HG02571 (cell line): ENCODE data around the gene LRRC55.

Source experiments
- ATAC-seq: cut with Tn5 transposase; IDR thresholded peaks from one replicate; pipeline ENCODE4 v1.9.1; 2021; ENCODE audit warnings: mild to moderate bottlenecking, moderate library complexity; ENCODE audit not compliant: unreplicated experiment

Gene LRRC55

DNA sequence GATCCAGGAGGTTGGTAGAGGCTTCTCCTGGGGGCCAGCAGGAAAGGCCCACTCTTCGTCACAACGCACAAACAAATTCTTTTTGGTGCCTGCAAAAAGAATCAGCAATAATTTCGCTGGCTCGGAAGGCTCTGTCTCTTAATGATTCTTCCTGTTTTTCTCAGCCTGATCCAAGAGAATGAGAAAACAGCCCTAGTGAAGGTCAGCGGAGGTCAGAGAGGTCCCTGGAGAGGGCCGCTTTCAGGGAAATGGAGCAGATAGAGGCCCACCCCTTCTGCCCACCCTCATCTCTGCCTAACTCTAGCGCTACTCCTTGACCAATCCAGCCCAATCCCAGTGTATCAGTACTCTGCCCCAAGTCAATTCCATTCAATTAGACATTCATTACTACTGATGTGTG is 19.2 kb downstream of the LRRC55 start:
- ATAC-seq = no peak

- ATAC-seq = no peak
Observed at GRCh38 chr11:57202281-57202680, 20.5 kb downstream of the LRRC55 start.

GRCh38 chr11:57203359-57203758 is 21.6 kb downstream of the LRRC55 start:
- no peak for ATAC-seq

DNA sequence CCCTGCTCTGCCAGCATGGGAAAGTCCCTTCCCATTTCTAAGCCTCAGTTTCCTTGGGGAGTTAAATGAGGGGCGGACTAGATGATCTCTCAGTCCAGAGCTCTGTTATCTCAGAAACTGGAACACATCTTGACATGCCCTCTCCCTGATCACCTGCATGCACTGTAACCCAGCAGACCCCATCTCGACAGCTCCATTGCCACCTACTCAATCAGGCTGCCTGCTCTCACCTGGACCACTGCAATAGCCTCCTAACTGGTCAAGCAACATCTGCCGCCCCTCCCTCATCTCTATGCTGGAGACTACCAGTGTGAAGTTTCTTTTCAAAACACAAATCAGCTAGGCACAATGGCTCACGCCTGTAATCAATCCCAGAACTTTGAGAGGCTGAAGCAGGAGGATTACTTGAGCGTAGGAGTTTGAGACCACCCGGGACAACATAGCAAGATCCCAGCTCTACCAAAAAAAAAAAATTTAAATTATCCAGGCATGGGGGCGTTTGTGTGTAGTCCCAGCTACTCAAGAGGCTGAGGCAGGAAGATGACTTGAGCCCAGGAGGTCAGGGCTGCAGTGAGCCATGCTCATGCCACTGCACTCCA is 22.2 kb downstream of the LRRC55 start:
- ATAC-seq = no peak

- no peak for ATAC-seq
Observed at GRCh38 chr11:57205041-57205641, 23.4 kb downstream of the LRRC55 start.

DNA sequence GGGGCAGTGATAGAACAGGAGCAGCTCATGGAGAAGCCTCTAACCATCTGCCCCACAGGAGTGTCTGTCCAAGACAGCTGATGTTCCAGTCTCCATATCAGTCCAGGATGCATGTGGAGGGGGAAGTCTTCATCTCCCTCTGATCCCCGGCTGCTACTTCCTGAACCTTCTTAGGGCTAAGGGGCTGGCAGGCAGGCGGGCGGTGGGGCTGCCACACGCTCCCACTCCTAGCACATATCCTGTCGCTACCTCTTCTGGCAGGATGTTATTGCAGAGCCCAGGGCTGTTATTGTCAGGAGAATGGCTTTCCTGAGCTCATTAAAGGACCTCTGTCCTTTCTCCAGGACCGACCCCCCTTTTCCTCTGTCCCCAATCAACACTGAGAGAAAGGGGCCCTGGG is 25.4 kb downstream of the LRRC55 start:
- ATAC-seq = no peak

DNA sequence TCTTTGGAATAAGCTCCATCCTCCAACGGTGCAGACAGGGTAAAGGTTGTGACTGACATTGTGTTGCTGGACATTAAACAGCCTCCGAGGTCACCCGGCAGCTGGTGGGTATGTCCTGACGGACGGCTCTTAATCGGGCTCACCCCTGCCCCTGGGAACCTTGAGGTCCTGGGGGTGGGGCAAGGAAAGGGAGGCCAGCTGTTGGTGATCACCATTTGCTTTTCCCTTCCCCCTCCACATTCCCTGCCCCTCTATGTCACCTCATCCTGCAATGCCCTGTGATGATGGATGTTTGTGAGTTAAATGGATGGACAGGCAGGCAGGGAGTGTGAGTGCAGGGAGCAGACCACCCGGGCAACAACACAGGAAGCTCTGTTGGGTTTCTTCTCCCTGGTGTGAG is 29.0 kb downstream of the LRRC55 start:
- ATAC-seq = no peak

- no peak for ATAC-seq
Observed at GRCh38 chr11:57213342-57214097, 31.8 kb downstream of the LRRC55 start.

- no peak for ATAC-seq
Observed at GRCh38 chr11:57214098-57214417, 32.3 kb downstream of the LRRC55 start.

DNA sequence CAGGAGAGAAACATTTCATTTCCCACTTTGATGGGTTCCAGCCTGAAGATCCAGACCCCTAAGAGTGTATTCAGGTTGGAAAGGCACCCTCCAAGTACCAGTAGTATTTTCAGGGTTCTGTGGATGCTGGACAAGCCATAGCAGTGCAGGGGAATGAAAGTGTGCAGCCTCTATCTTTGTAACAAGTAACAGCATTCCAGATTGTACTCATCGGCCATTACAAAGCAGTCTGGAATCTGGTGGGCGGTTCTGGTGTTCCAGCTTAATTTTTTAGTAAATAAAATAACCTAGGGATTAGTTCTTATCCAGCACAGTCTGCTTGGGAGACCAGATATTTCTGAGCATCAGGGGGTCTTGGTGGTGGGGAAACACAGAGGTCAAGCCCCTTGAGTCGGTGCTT is 32.7 kb downstream of the LRRC55 start:
- no peak for ATAC-seq

- ATAC-seq = no peak
Observed at GRCh38 chr11:57216463-57216862, 34.7 kb downstream of the LRRC55 start.

DNA sequence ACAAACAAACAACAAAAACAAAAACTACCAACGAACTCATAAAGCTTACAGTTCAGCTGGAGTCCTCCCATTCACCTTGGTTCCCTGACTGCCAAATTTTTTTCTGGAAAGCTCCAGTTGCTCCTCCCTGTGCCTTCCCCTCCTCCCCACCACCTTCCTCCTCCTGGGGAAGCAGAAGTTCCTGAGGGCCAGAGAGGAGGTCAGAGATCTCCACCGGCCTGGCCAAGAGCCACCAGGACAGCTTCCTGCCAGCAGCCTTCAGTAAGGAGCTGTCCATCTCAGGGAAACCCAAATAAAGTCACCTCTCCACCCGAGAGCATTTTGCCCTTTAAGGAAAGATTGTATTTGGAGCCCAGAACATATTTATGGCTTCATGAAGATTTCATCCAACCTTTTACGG is 35.3 kb downstream of the LRRC55 start:
- ATAC-seq = no peak

DNA sequence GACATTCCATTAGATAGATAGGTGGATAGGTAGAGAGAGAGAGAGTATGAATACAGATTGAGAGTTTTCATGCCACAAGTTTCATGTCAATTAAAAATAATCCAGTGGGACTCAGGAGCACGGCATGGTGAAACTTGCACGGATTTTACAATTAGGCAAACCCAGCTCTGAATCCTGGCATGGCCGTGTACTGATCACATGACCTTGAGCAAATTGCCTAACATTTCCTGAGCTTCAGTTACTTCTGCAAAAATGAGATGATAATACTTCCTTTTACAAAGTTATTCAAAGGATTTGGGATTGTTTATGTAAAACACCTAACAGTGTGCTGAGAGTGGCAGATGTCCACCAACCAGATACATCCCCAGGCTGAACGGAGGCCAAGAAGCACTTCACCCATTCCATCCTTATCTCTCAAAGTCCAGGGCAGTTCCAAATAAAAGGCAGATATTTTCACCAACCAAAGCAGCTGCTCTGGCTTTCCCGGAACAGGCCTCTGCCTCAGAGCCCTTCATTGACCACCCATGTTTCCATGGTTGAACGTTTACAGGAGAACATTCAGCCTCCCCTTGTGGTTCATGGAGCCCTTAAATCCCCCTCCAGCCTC is 37.4 kb downstream of the LRRC55 start:
- ATAC-seq = no peak

DNA sequence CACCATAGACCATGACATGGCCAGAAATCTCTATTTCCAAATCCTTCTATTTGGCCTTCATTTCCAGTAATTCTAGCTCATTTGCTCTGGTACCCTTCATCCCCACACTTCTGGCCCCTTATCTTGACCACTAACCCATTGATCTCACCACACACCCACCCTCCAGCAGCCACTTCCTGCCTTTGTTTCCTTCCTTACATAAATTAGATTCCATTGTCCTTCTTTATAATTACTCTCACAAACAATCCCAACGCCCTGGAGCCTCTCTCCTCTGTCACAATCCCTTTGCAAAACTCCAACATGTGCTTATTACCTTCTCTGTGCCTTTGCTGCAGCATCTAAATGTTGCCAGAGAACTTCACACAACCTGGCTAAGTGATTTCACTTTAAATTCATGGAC is 40.5 kb downstream of the LRRC55 start:
- ATAC-seq = no peak

DNA sequence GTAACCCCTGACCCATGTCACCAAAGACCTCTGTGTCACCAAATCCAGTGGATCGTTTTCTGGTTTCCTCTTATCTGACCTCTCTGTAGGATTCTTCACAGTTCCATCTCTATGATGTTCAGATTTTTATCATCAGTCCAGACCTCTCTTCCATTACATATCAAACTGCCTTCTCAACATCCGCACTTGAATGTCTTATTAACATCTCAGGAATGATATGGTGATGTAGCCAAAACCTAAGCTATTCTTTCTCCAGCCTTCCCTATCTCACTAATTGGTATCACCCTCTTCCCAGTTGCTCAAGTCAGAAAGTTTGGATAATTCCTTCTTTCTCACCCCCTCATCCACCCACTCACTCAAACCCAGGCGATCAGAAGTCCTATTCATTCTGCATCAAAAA is 41.8 kb downstream of the LRRC55 start:
- ATAC-seq = no peak

DNA sequence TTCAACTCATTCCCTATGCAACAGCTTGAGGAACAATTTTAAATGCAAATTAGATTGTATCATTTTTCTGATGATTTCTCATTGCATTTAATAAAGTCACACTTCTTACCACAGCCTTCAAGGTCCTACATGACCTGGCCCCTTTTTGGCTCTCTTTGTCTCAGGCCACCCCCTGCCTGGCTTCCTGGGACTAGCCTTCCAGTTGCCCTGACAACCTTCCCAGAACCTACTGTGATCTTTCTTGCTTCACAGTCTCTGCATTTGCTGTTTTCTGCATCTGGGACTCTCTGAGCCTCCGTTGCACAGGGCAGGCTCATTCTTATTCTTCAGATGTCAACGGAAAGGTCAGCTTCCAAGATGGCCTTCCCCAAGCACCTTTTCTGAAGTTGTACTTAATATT is 42.4 kb downstream of the LRRC55 start:
- no peak for ATAC-seq

DNA sequence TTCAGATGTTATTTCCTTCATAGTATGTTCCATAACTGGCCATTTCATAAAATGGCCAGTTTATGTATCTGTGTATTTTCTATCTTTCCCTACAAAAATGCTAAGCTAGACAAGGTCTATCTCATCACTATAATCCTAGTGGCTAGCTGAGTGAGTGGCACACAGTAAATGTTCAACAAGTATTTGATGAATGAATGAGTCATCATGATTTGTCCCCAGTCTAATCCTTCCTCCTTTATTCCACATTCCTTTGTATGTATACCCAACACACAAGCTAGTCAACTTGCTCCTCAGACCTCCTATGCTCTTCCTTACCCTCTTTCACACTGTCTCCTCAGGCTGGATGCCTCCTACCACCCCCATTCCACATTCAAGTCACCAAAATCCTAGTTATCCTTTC is 42.8 kb downstream of the LRRC55 start:
- ATAC-seq = no peak

- no peak for ATAC-seq
Observed at GRCh38 chr11:57228600-57228999, 46.8 kb downstream of the LRRC55 start.

GRCh38 chr11:57230316-57230715 is 48.6 kb downstream of the LRRC55 start:
- ATAC-seq = no peak

DNA sequence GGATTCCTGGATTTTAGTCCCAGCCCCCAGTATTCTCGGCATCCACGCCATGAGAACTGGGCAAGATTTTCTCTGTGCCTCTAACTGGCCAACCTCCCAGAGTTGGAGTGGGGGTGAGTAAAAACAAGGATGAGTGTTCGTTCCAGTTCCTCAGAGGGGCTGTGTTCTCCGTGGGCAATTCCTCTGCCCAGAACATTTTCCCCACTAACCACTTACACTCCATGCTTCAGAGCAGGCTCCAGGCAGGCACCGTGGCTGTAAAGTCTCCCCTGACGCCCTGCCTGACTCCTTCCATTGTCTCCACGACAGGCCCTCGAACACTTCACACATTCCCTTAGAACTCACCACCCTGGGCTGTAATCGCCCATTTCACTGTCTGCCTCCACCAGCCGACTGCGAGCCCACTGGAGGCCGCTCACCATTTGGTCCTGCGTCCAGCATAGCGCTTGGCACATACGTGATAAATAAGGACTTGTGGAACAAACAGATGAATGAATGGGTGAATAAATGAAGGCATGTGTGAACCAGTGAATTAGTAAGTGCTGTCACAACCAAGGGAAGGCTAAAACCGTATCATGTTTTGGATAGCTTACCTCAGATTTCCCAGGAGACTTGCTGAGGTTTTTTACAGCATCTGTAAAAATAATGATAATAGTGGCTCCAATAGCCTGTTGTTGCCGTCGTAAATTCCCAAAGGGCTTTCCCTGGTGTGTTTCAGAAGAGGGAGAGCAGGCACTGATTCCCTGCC is 49.2 kb downstream of the LRRC55 start:
- ATAC-seq = no peak

DNA sequence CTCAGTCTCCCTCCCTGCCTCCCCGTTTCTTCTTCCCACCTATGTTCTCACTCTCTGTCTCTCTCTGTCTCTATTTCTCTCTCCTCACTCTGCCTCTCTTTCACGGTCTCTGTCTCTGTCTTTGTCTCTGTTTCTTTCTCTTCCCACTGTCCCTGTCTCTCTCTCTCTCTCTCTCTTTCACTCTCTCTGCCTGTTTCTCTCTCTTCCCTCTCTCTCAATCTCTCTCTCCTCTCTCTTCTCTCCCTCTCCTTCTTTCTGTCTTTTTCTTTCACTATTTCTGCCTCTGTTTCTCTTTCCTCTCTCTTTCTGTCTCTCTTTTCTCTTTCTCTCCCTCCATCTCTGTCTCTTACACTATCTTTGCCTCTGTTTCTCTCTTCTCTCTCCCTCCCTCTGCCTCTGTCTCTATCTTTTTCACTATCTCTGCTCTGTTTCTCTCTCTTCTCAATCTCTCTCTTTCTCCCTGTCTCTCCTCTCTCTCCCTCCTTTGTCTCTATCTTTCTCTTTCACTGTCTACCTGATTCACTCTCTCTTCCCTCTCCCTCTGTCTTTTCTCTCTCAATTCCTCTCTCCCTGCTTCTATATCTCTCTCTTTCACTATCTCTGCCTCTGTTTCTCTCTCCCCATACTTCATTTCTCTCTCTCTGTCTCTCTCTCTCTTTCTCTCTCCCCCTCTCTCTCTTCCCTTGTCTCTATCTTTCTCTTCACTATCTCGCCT is 49.9 kb downstream of the LRRC55 start:
- ATAC-seq = no peak
